ENCODE data around the gene TRIP10. TPM values are rescaled to one million over a fixed set of nuclear protein-coding genes. Genes with fewer than 3 reads are reported as not detected.

TRIP10 gene
- total and polyA plus RNA-seq, 2 donors (not counting 1 experiment from before 2014, with no cell fraction given), result 32.3 to 35.3 TPM

- no peaks in the 10 kb centered on the region for H3K79me2 ChIP-seq (ENCODE audit: control insufficient read depth, insufficient read depth, low read length)
- no peak within 1 kb of the TSS for H3K27ac ChIP-seq (ENCODE audit: insufficient read depth, low read length)
- no peak within 1 kb of the TSS for H3K9ac ChIP-seq (ENCODE audit: insufficient read depth, low read length)
- H3K4me1 ChIP-seq (ENCODE audit: control insufficient read depth, extremely low read depth, insufficient read depth, low read length), result no peaks in the 10 kb centered on the region
- no peak within 1 kb of the TSS for H3K4me2 ChIP-seq (ENCODE audit: extremely low read depth, insufficient read depth, low read length)
- no peaks in the 10 kb centered on the region for H3K9me3 ChIP-seq (ENCODE audit: control insufficient read depth, insufficient read depth, low read depth, low read length)
- H3K27me3 ChIP-seq (ENCODE audit: control insufficient read depth, insufficient read depth, low read length), result no peaks in the 10 kb centered on the region
- H2AFZ ChIP-seq (ENCODE audit: low read length), result no peak within 1 kb of the TSS
- TF ChIP-seq CTCF (conservative IDR thresholded peaks at IDR 0.05 in 1 of 2, IDR thresholded peaks at IDR 0.05 in 1 of 2; ENCODE audit: low read depth in 1 of 2, low read length in 2 of 2), result no peak
- TF ChIP-seq EZH2 (IDR thresholded peaks at IDR 0.05; ENCODE audit: low read length, missing control alignments), result no peak
- H3K36me3 ChIP-seq (ENCODE audit: control insufficient read depth, insufficient read depth, low read length), result no peaks in the 10 kb centered on the region
- no peak for DNase-seq (ENCODE audit: low read depth in 2 of 2)
- H4K20me1 ChIP-seq (ENCODE audit: control insufficient read depth, extremely low read depth, insufficient read depth, low read length), result no peaks in the 10 kb centered on the region
- H3K4me3 ChIP-seq (replicated peaks in 1 of 4; ENCODE audit: control extremely low read depth in 1 of 4, insufficient read depth in 1 of 4, low read depth in 3 of 4, low read length in 4 of 4), result no peak within 1 kb of the TSS
Observed at GRCh38 chr19:6772028-6772865, 32.8 kb downstream of the TRIP10 start, which contains the start of gene VAV1. TSS of gene VAV1 (plus strand) at chr19:6772708. CDS start at chr19:6772808, 100 bp downstream.

DNA sequence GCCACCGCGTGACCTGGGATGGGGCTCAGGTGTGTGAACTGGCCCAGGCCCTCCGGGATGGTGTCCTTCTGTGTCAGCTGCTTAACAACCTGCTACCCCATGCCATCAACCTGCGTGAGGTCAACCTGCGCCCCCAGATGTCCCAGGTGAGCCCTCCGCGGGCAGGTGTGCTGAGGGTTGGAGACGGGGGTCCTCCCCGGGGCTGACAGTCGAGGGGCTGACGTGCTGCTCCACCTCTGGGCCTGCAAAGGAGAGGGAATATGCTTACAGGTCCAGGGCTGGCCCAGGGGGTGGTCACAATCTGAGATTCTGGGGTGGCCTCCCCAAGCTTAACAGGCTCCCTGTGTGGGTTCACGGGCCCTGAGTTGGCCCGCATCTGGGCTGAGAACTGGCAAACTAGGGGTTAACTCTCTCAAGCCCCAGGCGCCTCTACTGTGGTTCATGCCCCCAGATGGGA is 33.4 kb downstream of the TRIP10 start:
- TF ChIP-seq CTCF (conservative IDR thresholded peaks at IDR 0.05 in 1 of 2, IDR thresholded peaks at IDR 0.05 in 1 of 2; ENCODE audit: low read depth in 1 of 2, low read length in 2 of 2) (no peak), EZH2 (IDR thresholded peaks at IDR 0.05; ENCODE audit: low read length, missing control alignments) (no peak)
- Histone ChIP-seq H3K4me1 (ENCODE audit: control insufficient read depth, extremely low read depth, insufficient read depth, low read length) (no peaks in the 10 kb centered on the region), H3K9me3 (ENCODE audit: control insufficient read depth, insufficient read depth, low read depth, low read length) (no peaks in the 10 kb centered on the region), H4K20me1 (ENCODE audit: control insufficient read depth, extremely low read depth, insufficient read depth, low read length) (no peaks in the 10 kb centered on the region), H3K4me3 (replicated peaks in 1 of 4; ENCODE audit: control extremely low read depth in 1 of 4, insufficient read depth in 1 of 4, low read depth in 3 of 4, low read length in 4 of 4) (no peak overlapping the region), H3K36me3 (ENCODE audit: control insufficient read depth, insufficient read depth, low read length) (no peaks in the 10 kb centered on the region), H2AFZ (ENCODE audit: low read length) (no peak overlapping the region), H3K4me2 (ENCODE audit: extremely low read depth, insufficient read depth, low read length) (no peak overlapping the region), H3K79me2 (ENCODE audit: control insufficient read depth, insufficient read depth, low read length) (no peaks in the 10 kb centered on the region), H3K27ac (ENCODE audit: insufficient read depth, low read length) (no peak overlapping the region), H3K9ac (ENCODE audit: insufficient read depth, low read length) (no peak overlapping the region), H3K27me3 (ENCODE audit: control insufficient read depth, insufficient read depth, low read length) (no peaks in the 10 kb centered on the region)
- DNase-seq (ENCODE audit: low read depth in 2 of 2), result no peak

DNA sequence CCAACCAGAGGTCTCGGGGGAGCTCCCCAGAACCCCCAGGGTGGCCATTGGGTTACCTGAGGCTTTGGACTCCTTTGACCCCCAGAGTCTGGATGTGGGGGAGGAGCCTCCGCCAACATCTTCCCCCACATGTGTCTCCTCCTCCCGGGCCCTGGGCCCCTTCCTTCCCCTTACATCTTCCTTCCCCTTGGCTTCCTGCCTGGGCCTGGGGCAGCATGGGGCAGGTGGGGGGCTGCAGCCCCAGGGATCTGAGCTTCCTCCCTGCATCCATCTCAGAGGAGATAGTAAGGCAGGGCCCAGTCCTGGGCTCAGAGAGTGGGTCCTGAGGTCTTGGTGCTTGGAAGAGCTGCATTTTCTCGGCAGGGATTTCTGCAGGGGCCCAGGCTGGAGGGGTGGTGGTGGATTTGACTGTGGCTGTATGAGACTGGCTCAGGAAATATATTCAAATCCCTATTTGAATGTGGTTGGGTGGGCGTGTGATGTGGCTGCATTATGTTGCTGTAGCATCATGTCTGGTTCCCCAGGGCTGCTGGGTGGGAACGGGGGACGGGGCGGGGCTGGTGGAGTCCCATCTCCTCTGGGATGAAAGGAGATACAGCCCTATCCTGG is 33.9 kb downstream of the TRIP10 start:
- no peak overlapping the region for H2AFZ ChIP-seq (ENCODE audit: low read length)
- H4K20me1 ChIP-seq (ENCODE audit: control insufficient read depth, extremely low read depth, insufficient read depth, low read length), result no peaks in the 10 kb centered on the region
- H3K27me3 ChIP-seq (ENCODE audit: control insufficient read depth, insufficient read depth, low read length), result no peaks in the 10 kb centered on the region
- no peaks in the 10 kb centered on the region for H3K79me2 ChIP-seq (ENCODE audit: control insufficient read depth, insufficient read depth, low read length)
- H3K4me2 ChIP-seq (ENCODE audit: extremely low read depth, insufficient read depth, low read length), result no peak overlapping the region
- H3K4me1 ChIP-seq (ENCODE audit: control insufficient read depth, extremely low read depth, insufficient read depth, low read length), result no peaks in the 10 kb centered on the region
- no peaks in the 10 kb centered on the region for H3K9me3 ChIP-seq (ENCODE audit: control insufficient read depth, insufficient read depth, low read depth, low read length)
- H3K4me3 ChIP-seq (replicated peaks in 1 of 4; ENCODE audit: control extremely low read depth in 1 of 4, insufficient read depth in 1 of 4, low read depth in 3 of 4, low read length in 4 of 4), result no peak overlapping the region
- TF ChIP-seq CTCF (conservative IDR thresholded peaks at IDR 0.05 in 1 of 2, IDR thresholded peaks at IDR 0.05 in 1 of 2; ENCODE audit: low read depth in 1 of 2, low read length in 2 of 2) (no peak), EZH2 (IDR thresholded peaks at IDR 0.05; ENCODE audit: low read length, missing control alignments) (no peak)
- H3K9ac ChIP-seq (ENCODE audit: insufficient read depth, low read length), result no peak overlapping the region
- H3K27ac ChIP-seq (ENCODE audit: insufficient read depth, low read length), result no peak overlapping the region
- DNase-seq (ENCODE audit: low read depth in 2 of 2), result no peak
- H3K36me3 ChIP-seq (ENCODE audit: control insufficient read depth, insufficient read depth, low read length), result no peaks in the 10 kb centered on the region

Measured in fibroblast of lung (primary cell).